GM06990 (cell line): Measurements from ENCODE around the gene IL1RAP.

Experiments used
- DNase-seq: peaks from one replicate; pipeline ENCODE4 v3.0.0-alpha.2; 2011; ENCODE audit not compliant: insufficient read length; ENCODE audit errors: extremely low read depth
- H3K27me3 ChIP-seq: replicated peaks from 2 replicates; pipeline ENCODE4 v1.6.0; 2011; ENCODE audit warnings: low read length; ENCODE audit not compliant: control insufficient read depth, insufficient read depth
- H3K36me3 ChIP-seq: 2 replicates; pipeline ENCODE4 v1.5.1; 2011; ENCODE audit warnings: low read length; ENCODE audit not compliant: control insufficient read depth, insufficient read depth
- H3K4me3 ChIP-seq: replicated peaks from 2 replicates; pipeline ENCODE4 v1.5.1; 2011; ENCODE audit warnings: low read depth, mild to moderate bottlenecking, control low read depth, low read length
- TF ChIP-seq, protein P1 (sequence below): IDR thresholded peaks from 2 replicates; pipeline ENCODE4 v1.5.1; 2011; ENCODE audit warnings: low read length, control low read depth, mild to moderate bottlenecking, inconsistent platforms; ENCODE audit not compliant: insufficient read depth, poor library complexity, severe bottlenecking

Gene IL1RAP

DNA sequence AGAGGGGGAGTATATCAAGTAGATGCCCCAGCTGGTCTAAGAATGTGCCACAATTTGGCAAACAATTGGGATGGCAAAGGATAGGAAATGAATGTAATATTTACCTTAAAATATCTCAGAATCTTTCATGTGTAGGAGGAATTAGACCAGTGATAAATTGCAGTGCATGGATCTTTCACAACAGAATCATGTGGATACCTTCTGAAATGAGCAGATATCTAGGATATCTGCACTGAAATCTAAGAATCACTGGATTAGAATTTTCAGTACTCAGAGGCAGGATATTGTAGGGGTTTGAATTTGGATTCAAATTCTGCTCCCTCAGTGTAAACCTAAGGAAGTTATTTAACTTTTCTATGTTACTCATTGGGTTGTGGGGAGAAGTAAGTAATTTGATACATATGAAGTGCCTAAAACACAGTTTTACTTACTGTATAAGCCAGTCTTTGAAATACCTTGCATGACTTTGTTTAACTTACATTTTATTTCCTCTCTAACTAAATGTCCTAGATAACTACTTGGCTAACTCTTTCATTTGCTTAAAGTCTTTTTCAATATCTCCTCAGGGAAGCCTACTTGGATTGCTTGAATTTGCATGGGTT is 8.8 kb downstream of the IL1RAP start:
- H3K27me3 ChIP-seq = no peaks in the 10 kb centered on the region
- TF ChIP-seq, protein P1, sequence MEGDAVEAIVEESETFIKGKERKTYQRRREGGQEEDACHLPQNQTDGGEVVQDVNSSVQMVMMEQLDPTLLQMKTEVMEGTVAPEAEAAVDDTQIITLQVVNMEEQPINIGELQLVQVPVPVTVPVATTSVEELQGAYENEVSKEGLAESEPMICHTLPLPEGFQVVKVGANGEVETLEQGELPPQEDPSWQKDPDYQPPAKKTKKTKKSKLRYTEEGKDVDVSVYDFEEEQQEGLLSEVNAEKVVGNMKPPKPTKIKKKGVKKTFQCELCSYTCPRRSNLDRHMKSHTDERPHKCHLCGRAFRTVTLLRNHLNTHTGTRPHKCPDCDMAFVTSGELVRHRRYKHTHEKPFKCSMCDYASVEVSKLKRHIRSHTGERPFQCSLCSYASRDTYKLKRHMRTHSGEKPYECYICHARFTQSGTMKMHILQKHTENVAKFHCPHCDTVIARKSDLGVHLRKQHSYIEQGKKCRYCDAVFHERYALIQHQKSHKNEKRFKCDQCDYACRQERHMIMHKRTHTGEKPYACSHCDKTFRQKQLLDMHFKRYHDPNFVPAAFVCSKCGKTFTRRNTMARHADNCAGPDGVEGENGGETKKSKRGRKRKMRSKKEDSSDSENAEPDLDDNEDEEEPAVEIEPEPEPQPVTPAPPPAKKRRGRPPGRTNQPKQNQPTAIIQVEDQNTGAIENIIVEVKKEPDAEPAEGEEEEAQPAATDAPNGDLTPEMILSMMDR = no peak
- no peak for DNase-seq

DNA sequence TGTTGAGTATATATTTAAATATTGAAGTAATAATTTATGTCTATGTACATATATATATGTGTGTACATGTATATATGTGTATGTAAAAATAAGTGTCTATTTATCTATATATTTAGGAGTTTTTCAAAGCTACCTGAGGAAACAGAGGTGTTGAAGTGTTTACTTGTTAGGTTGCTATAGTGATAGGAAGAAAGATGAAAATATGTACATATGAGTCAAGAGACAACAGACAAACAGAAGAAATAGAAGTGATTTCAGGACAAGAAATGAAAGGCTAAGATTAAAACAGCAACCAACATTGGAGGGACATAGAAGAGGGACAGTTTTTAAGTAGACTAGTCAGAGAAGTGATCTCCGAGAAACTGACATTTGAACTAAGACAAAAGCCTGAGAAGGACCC is 11.1 kb downstream of the IL1RAP start:
- Histone ChIP-seq H3K36me3 (no peaks in the 10 kb centered on the region), H3K4me3 (no peak overlapping the region), H3K27me3 (no peaks in the 10 kb centered on the region)
- no peak for DNase-seq
- TF ChIP-seq, protein P1 = no peak

More for the DNA sequence above, 8.8 kb downstream of the IL1RAP start:
- H3K36me3 ChIP-seq = no peaks in the 10 kb centered on the region
- no peak overlapping the region for H3K4me3 ChIP-seq

DNA sequence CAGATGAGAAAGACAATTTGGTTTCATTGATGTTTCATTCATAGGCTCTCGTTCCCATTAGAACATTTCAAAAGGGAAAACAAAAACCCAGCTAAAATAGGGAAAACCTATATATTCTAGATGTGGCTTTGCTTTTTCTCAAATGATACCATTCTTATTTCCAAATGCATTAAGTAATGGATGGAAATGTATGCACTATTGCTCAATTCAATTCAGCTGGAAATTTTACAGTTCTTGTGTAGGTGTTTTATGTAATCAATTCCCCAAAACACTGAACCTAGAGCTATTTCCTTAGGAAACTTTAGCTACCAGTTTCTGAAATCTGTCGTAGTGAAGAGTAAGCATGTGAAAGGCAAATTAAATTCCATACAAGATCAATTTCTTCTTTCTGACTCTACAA is 11.7 kb downstream of the IL1RAP start:
- Histone ChIP-seq H3K36me3 (no peaks in the 10 kb centered on the region), H3K4me3 (no peak overlapping the region), H3K27me3 (no peaks in the 10 kb centered on the region)
- no peak for DNase-seq
- TF ChIP-seq, protein P1 = no peak

DNA sequence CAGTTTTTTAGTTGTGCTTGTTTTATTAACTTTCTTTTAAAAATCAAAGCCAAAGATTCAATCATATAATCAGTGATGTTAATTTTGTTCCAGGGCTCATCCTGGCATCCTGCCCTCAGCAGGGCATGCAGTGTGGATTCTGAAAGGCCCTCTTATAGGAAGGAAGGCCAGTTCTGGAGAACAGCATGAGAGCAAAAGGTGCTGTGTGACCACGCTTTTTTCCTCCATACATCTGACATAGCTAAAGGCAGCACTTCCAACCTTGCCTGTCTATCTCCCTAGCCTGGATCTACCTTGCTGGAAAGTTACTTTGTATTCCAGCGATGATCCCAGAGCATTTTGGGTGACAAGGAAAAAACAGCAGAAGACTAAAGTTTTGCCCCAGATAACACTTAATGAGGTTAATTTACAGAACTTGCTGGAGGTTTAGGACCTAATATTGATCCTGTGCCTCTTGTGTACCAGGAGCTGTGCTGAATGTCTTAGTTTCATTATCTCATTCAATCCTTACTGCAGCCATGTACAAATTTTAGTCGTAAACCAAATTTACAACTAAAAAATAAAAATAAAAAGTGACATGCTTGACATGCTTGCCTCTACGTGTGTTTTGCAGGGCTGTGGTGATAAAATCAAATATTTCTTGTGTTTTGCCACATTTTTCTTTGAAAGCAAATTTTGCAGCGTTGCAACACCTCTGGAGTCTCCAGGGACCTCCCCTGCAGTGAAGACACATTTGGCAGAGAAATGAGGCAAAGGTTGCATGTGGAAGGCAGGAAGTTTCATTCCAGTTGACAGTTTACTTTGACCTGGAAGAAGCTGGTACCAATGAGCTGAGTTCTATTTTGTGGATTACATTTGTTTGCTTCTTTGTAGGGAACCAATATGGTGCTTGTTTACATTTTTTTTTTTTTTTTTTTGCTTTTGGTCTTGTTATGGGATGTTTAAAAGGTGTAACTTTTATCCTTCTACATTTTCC is 13.2 kb downstream of the IL1RAP start:
- Histone ChIP-seq H3K27me3 (no peaks in the 10 kb centered on the region), H3K36me3 (no peaks in the 10 kb centered on the region), H3K4me3 (no peak overlapping the region)
- TF ChIP-seq, protein P1 = no peak
- no peak for DNase-seq

DNA sequence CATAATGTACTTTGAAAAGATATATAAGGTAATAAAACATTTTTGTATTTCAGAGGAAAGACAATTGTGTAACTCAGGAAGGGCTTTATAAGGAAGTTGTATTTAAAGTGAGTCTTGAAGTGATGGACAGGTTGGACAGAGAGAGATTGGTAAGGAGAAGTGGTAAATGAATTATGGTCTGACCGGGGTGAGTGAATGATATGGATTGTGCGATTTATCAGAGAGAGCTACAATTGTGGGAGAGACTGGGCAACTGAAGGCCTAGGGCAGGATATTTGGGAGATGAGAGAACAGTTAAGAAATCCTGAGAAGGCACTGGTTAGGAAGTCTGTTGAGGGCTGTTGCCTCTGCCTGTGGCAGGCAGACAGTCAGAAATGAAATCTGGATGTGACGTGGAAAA is 14.8 kb downstream of the IL1RAP start:
- H3K27me3 ChIP-seq = no peaks in the 10 kb centered on the region
- H3K36me3 ChIP-seq = no peaks in the 10 kb centered on the region
- no peak for DNase-seq
- TF ChIP-seq, protein P1 = no peak
- H3K4me3 ChIP-seq = no peak overlapping the region
